GM12878 (cell line): Measurements from ENCODE around the gene NES. TPM values are rescaled to one million over a fixed set of nuclear protein-coding genes. Genes with fewer than 3 reads are reported as not detected.

ENCODE experiments used
- ATAC-seq: fragments of 200-7000 bp; cut with Tn5 transposase; 3 replicates; pipeline ENCODE4 v1.9.1; 2020; ENCODE audit warnings: mild to moderate bottlenecking, moderate library complexity
- BruUV-seq: library from RNA; stranded (reverse); fragments of 400-500 nt; replicated peaks from 2 replicates; lab custom pipeline; 2021; lab: Mats Ljungman, UMichigan
- CTCF ChIA-PET: fragments of 300-600 bp; sonication (Branson Sonifier 250); formaldehyde crosslinking; extraction: SDS; loops from one replicate; lab custom pipeline; 2021; ENCODE audit warnings: inconsistent platforms; lab: Yijun Ruan, JAX
- POLR2A ChIA-PET: fragments of 350-600 bp; formaldehyde crosslinking; extraction: SDS; loops from one replicate; lab custom pipeline; 2021; ENCODE audit warnings: inconsistent platforms; lab: Charles Lee
- RAD21 ChIA-PET: fragments of 300-600 bp; sonication (Branson Sonifier 250); formaldehyde crosslinking; loops from one replicate; lab custom pipeline; 2023; ENCODE audit warnings: antibody characterized with exemption; ENCODE audit not compliant: unreplicated experiment; lab: Charles Lee
- SMC1A ChIA-PET: fragments of 300-600 bp; sonication (Branson Sonifier 250); formaldehyde crosslinking; loops from one replicate; lab custom pipeline; 2023; ENCODE audit not compliant: unreplicated experiment, uncharacterized antibody; lab: Charles Lee
- DNase-seq: peaks from one replicate; pipeline ENCODE4 v3.0.0-alpha.2; 2011; ENCODE audit warnings: low read depth, low spot score
- FAIRE-seq: peaks from 3 replicates; lab custom pipeline; 2011; peaks lifted over from hg19 to GRCh38; lab: Jason Lieb, UNC
- H2AFZ ChIP-seq: 2 replicates; pipeline ENCODE4 v1.6.0; 2011; ENCODE audit warnings: low read depth, low read length, control low read depth; ENCODE audit not compliant: control insufficient read depth
- H3K27ac ChIP-seq: 2 replicates; pipeline ENCODE4 v1.5.1; 2011; ENCODE audit warnings: control low read depth; ENCODE audit not compliant: control insufficient read depth, insufficient read depth
- H3K27me3 ChIP-seq, 2 experiments: replicated peaks in 1 of 2; 2 replicates each; pipeline versions ENCODE4 v1.6.0 to v1.6.1; 2011; ENCODE audit warnings: low read length in 1 of 2; ENCODE audit not compliant: control insufficient read depth in 2 of 2, insufficient read depth in 2 of 2
- H3K36me3 ChIP-seq, 2 experiments: 2 replicates each; pipeline ENCODE4 v1.5.1; 2011; ENCODE audit warnings: low read length in 1 of 2; ENCODE audit not compliant: control insufficient read depth in 2 of 2, insufficient read depth in 2 of 2
- H3K4me1 ChIP-seq: 2 replicates; pipeline ENCODE4 v1.6.1; 2011; ENCODE audit warnings: mild to moderate bottlenecking, low read length, moderate library complexity, mixed read lengths; ENCODE audit not compliant: control insufficient read depth, insufficient read depth
- H3K4me2 ChIP-seq: 2 replicates; pipeline ENCODE4 v1.6.0; 2011; ENCODE audit warnings: control low read depth; ENCODE audit not compliant: control insufficient read depth, insufficient read depth
- H3K4me3 ChIP-seq: fragments of 200-600 bp; sonication (generic); 2 replicates; pipeline ENCODE4 v1.5.1; 2016
- H3K79me2 ChIP-seq: 2 replicates; pipeline ENCODE4 v1.6.0; 2011; ENCODE audit warnings: low read length; ENCODE audit not compliant: control insufficient read depth, insufficient read depth
- H3K9ac ChIP-seq: 2 replicates; pipeline ENCODE4 v1.8.0; 2011; ENCODE audit warnings: low read length, control low read depth, mixed read lengths; ENCODE audit not compliant: control insufficient read depth, insufficient read depth
- H3K9me3 ChIP-seq: replicated peaks from 3 replicates; pipeline ENCODE4 v1.5.1; 2011; ENCODE audit warnings: mild to moderate bottlenecking, low read length; ENCODE audit not compliant: control insufficient read depth, insufficient read depth
- H4K20me1 ChIP-seq: 2 replicates; pipeline ENCODE4 v1.6.0; 2011; ENCODE audit not compliant: control insufficient read depth, insufficient read depth
- ATF3 ChIP-seq: IDR thresholded peaks from 2 replicates; pipeline ENCODE4 v1.6.1; 2011; ENCODE audit warnings: low read depth, mild to moderate bottlenecking, low read length, moderate library complexity, borderline replicate concordance; ENCODE audit errors: extremely low read depth
- BCLAF1 ChIP-seq: fragments of 450-650 bp; IDR thresholded peaks from 2 replicates; pipeline ENCODE4 v1.6.1; 2017; ENCODE audit warnings: antibody characterized with exemption, mild to moderate bottlenecking, moderate library complexity
- BHLHE40 ChIP-seq, 2 experiments: fragments of 450-650 bp in 1 of 2; IDR thresholded peaks; 2 replicates each; pipeline ENCODE4 v1.6.1; 2011 to 2017; ENCODE audit warnings: low read depth in 2 of 2, borderline replicate concordance in 1 of 2, improper control_type of control experiment in 1 of 2, low read length in 1 of 2, mild to moderate bottlenecking in 1 of 2
- CTCF ChIP-seq, 3 experiments: IDR thresholded peaks in 2 of 3; conservative IDR thresholded peaks in 1 of 3; 2 replicates each; pipeline ENCODE4 v1.5.1; 2011; ENCODE audit warnings: low read depth in 3 of 3, low read length in 3 of 3, mild to moderate bottlenecking in 3 of 3, control low read depth in 2 of 3, moderate library complexity in 2 of 3, inconsistent platforms in 1 of 3, mixed read lengths in 1 of 3; ENCODE audit not compliant: control insufficient read depth in 2 of 3, insufficient read depth in 1 of 3; ENCODE audit errors: extremely low read depth in 1 of 3
- IRF5 ChIP-seq: fragments of 450-650 bp; IDR thresholded peaks from 2 replicates; pipeline ENCODE4 v1.6.1; 2017; ENCODE audit warnings: borderline replicate concordance
- KLF5 ChIP-seq: fragments of 450-650 bp; IDR thresholded peaks from 2 replicates; pipeline ENCODE4 v1.6.1; 2014; ENCODE audit warnings: mild to moderate bottlenecking; ENCODE audit not compliant: partially characterized antibody
- MEF2A ChIP-seq: IDR thresholded peaks from 2 replicates; pipeline ENCODE4 v1.6.1; 2011; ENCODE audit warnings: low read depth, mild to moderate bottlenecking, low read length, moderate library complexity; ENCODE audit not compliant: insufficient read depth
- MTA3 ChIP-seq: IDR thresholded peaks from 2 replicates; pipeline ENCODE4 v1.6.1; 2012; ENCODE audit warnings: low read length, inconsistent platforms, borderline replicate concordance
- NBN ChIP-seq: fragments of 450-650 bp; IDR thresholded peaks from 2 replicates; pipeline ENCODE4 v1.6.1; 2016
- SMC3 ChIP-seq: IDR thresholded peaks from 2 replicates; pipeline ENCODE4 v1.6.1; 2011; ENCODE audit warnings: low read length, improper control_type of control experiment, borderline replicate concordance
- STAT3 ChIP-seq: IDR thresholded peaks from 2 replicates; pipeline ENCODE4 v1.6.1; 2011; ENCODE audit warnings: low read depth, low read length, improper control_type of control experiment
- USF2 ChIP-seq: IDR thresholded peaks from 2 replicates; pipeline ENCODE4 v1.6.1; 2011; ENCODE audit warnings: low read depth, low read length, improper control_type of control experiment, borderline replicate concordance
- WGBS: methylation state at CpG from one replicate; pipeline ENCODE4 v1.1.6; 2016; ENCODE audit warnings: low lambda C conversion rate; ENCODE audit not compliant: insufficient replicate concordance, insufficient coverage; ENCODE audit errors: missing lambda C conversion rate; 5-methylcytosine and 5-hydroxymethylcytosine counted together
- in situ Hi-C: fragments of 300-500 bp; cut with MboI; formaldehyde crosslinking; loops from 9 replicates; pipeline ENCODE4 v1.14.3; 2018; ENCODE audit warnings: mixed read lengths
- intact Hi-C: fragments of 100-400 bp; cut with micrococcal nuclease; formaldehyde crosslinking; loops from one replicate; pipeline ENCODE4 v1.14.2; 2022; ENCODE audit not compliant: unreplicated experiment
- polyA plus RNA-seq, 11 experiments: library from polyadenylated mRNA; depleted of rRNA in 4 of 11; unstranded in 6 of 11; stranded (reverse) in 5 of 11; fragments of >200 nt; fragmentation: Nextera tagmentation in 4 of 11; fragmentation: Illumina TruSeq in 1 of 11; extraction: Ambion mirVana in 4 of 11; extraction: Trizol in 1 of 11; gene quantifications; 1 replicate in 1 of 11; 2 replicates in 10 of 11; pipeline versions ENCODE4 v1.2.1 to v1.2.3, GENCODE V29; 2011 to 2016; ENCODE audit warnings: inconsistent platforms in 2 of 11, missing spikeins in 2 of 11, low read depth in 1 of 11
- total RNA-seq, 4 experiments: library from RNA; depleted of rRNA in 3 of 4; stranded (reverse); fragments of >200 nt in 3 of 4; fragmentation: Illumina TruSeq in 1 of 4; extraction: Trizol in 1 of 4; gene quantifications; 2 replicates each; pipeline versions ENCODE4 v1.2.1 to v1.2.3, GENCODE V29; 2013 to 2021

The NES gene
- total and polyA plus RNA-seq, 10 of the 15 experiments (the other 5 are each of a cell fraction or from before 2014, with no cell fraction given) = under 0.01 to 0.15 (median 0.02) TPM; not detected in 4

- RAD21 ChIA-PET = interaction anchor here (0.5 to 1.7 kb wide), 11 partner anchors 14 to 319 kb away, joined by 3 to 16 read pairs (median 4); partner anchors contain the start of gene MRPL24
- in situ Hi-C loops = no loop called here
- 100% methylated on average over 2 of the region's 2 CpGs for WGBS
- TF ChIP-seq USF2 (no peak), KLF5 (no peak), STAT3 (no peak), NBN (no peak), SMC3 (no peak), MTA3 (no peak), BCLAF1 (no peak), CTCF (IDR thresholded peaks at IDR 0.05 in 2 of 3, conservative IDR thresholded peaks at IDR 0.05 in 1 of 3; ENCODE audit: control insufficient read depth in 2 of 3, extremely low read depth in 1 of 3, insufficient read depth in 1 of 3, low read depth in 3 of 3, low read length in 3 of 3) (no peak), ATF3 (no peak), BHLHE40 (IDR thresholded peaks at IDR 0.05; ENCODE audit: borderline replicate concordance in 1 of 2, low read depth in 2 of 2, low read length in 1 of 2) (no peak), IRF5 (no peak), MEF2A (no peak)
These were observed 43.9 kb upstream of the NES start for GRCh38 chr1:156721131-156721530.

More at GRCh38 chr1:156721131-156721530, 43.9 kb upstream of the NES start:
- Histone ChIP-seq H3K27me3 (no peaks in the 10 kb centered on the region), H3K4me2 (no peak overlapping the region), H3K4me3 (no peak overlapping the region), H3K27ac (peak overlapping the region; percentile 72), H3K36me3 (peaks cover 16 to 39% of the 10 kb centered on the region in 2 experiments), H3K9me3 (no peaks in the 10 kb centered on the region), H3K79me2 (peaks cover 47% of the 10 kb centered on the region), H2AFZ (no peak overlapping the region), H3K4me1 (peaks cover 16% of the 10 kb centered on the region), H4K20me1 (peaks cover 7% of the 10 kb centered on the region), H3K9ac (peak overlapping the region; percentile 15; the same call in 1 of the 2 replicates)
- ATAC-seq (peak; percentile 9), FAIRE-seq (no peak), DNase-seq (no peak)
- CTCF ChIA-PET = interaction anchor here (0.9 to 11.2 kb wide), 13 partner anchors 8 to 169 kb away, joined by 3 to 433 read pairs (median 6); partner anchors contain the start of genes CRABP2, NAXE and NTRK1
- intact Hi-C loops = loop anchor here (10.0 kb wide), 2 partner anchors 56 to 96 kb away; no protein-coding TSS in a partner anchor
- SMC1A ChIA-PET = interaction anchor here (0.6 to 10.0 kb wide), 8 partner anchors 9 to 139 kb away, joined by 3 to 168 read pairs (median 4); partner anchors contain the start of gene NTRK1
- BruUV-seq = no TSS peak
- POLR2A ChIA-PET = interaction anchor here (0.6 to 0.9 kb wide), 2 partner anchors 7 to 26 kb away, joined by 3 to 4 read pairs; no protein-coding TSS in a partner anchor
